ENCODE data around the gene UTP18.
A peak's percentile ranks its signal among the peaks of the same experiment; 100 is the strongest.
"Not testable (repeated sequence)": the region's sequence is repeated elsewhere in the genome, so short reads cannot be mapped to it uniquely, and the experiment has no call there.

Gene UTP18

DNA sequence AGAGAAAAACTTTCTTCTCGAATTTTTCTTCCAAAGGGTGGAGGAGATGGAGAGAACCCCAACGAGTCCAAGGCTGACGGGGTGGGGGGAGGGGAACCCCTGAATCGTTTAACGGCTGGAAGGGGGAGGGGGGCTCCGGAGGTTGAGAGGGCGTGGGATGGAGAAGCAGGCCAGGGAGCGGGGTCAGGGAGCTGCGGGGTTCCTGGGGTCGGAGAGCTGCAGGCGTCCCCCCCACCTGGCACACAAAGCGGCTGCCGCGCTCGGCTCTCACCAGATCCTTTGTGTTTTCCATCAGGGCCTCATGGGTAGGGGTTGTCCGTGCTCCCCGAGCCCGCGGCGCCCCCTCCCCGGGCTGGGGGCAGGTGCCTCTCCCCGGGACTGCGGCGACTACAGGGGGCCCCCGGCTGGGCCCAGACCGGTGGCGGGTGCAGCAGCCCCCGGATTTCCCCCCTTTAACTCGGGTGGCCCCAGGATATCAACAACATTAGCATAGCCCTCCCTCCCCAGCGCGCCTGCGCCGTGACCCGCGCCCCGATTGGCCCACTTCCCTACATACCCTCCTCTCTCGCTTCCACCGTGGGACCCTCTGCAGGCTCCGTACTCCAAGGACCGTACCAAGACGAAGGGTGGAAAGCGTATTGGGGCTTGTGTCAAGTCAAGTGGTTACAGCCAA lies 646 bp upstream of the UTP18 start, which contains the start of gene MBTD1:
Gene MBTD1 (minus strand): TSS at position 486 of the 673 bp plus-strand sequence. CDS start 34,888 bp downstream, outside the sequence.
- peak; percentile 97 for DNase-seq

DNA sequence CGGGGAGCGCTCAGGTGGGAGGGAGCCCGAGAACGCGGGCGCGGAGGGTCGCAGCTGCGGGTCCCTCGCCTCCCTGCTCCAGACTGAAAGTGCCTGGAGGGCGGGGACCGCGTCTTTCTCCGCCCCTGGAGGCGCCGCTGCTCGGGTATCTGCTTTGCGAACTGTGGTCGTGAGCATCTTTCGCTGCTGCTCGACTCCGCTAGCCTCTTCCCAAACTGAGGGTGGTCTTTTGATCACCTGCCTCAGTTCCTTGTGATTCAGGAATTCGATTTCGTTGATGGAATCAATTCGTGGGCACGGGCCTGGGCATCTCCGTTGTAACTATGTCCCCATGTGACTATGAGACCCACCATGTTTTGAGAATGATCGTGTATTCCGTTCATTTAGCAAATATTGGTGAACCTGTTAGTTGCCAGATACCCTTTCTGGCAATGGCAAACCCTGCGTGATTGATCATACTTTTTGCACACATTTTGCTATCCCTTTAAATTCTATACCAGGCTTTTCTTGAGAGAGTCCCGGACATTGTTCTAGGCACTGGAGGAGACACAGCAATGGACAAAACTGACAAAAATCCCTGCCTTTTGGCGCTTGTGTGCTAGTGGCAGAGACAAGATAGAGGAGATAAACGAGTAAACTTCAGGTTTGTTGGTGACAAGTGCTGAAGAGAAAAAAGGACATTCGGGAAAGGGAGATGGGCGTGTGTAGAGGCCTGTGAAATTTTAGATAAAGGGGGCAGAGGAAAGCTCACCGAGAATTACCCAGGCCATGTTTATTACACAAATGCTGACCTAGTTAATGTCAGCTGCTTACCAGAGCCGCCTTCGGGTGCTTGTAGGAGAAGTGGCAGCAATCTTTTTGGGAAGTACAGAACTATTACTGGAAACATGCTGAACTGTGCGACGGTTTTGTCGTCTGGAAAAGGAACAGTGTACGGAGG lies 948 bp downstream of the UTP18 start:
- no peak for DNase-seq

DNA sequence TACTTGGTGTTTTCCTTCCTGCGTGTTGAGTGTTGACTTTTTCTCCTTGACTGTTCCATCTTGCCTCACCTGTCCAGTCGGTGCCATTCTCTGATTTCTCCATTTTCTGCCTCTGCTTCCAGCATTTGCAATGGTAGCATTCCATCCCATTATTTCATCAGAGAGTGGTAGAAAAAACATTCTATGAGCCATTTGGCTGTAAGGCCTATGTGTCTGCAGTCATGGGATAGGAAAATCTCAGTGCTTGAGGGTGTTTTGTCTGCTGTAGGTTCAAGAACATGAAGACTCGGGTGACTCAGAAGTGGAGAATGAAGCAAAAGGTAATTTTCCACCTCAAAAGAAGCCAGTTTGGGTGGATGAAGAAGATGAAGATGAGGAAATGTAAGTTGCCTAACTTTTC lies 2.7 kb downstream of the UTP18 start:
- DNase-seq: no peak

DNA sequence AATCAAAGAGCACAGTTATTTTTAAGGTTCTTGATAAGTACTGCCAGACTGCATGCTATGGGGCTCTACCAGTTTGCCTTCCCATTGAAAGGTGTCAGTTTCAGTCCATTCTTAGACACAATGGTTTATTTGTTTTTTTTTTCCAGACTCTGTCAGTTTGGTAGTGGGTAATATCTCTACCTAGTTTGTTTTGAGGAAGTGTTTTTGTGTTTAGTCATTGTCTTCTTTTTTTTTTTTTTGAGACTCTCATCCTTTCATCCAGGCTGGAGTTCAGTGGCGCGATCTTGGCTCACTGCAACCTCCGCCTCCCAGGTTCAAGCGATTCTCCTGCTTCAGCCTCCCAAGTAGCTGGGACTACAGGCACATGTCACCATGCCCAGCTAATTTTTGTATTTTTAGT lies 4.1 kb downstream of the UTP18 start:
- not testable (repeated sequence) for DNase-seq

DNA sequence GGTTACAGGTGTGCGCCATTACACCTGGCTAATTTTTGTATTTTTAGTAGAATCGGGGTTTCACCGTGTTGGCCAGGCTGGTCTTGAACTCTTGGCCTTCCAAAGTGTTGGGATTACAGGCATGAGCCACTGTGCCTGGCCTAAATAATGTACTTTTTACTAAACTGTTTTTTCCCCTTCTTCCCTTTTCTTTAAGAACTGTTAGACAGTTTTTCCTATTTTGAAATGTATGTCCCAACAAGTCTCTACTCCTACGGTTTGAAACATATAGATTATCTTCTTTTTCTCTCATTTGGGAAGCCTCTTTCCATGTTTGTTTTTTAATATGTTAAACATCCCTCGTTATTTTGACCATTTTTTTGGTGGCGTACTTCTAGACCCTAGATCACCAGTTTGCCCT lies 9.6 kb downstream of the UTP18 start:
- no peak for DNase-seq

DNA sequence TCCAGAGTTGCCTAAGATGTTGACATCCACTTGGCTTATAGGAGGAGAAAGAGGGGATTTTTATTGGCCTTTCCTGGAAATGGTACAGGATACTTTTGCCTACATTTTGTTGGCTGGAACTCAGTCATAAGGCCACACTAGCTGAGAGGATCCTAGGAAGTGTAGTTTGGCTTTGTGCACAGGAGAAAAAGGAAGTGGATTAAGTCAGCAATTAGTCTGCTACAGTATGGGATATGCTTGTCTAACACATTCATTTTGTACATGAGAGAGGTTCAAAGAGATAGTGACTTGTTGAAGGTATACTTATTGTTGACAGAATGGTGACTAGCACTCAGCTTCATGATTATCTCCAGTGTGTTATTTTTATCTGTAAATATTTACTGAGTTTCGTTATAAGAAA lies 10.3 kb downstream of the UTP18 start:
- no peak for DNase-seq

DNA sequence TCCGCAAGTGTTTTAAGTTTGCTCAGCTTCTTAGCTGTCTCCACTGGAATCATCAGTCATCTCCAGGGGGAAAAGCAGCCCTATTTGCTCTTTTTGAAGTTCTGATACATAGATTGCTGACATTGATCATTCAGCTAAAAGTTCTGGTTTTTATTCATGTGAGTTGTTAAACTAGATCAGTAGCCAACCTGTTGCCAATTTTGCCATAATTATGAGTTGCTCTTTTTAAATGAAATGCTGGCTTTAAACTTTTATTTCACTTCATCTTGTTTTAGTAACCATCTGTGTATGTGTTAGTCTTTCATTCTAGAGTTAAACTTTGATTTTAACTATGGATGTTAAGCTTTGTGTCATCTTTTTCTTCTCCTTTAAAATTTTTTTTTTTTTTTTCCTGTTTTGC lies 12.5 kb downstream of the UTP18 start:
- DNase-seq: no peak

DNA sequence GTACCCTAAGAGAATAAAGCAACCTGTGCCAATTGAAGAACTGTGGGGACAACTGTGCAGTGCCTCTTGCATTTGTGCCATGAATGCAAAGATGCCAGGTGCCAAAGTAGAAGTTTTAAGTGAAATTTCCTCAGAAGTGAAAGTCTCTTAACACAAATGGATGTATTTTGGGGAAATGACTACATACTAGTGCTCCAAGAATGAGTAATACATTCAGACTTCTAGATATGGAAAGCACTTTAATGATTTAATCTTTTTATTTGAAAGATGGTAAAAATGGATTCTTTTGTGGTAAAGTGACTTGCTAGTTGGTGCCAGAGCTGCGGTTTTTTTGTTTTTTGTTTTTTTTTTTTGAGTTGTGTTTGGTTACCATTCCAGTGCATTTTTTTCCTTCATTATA lies 15.0 kb downstream of the UTP18 start:
- no peak for DNase-seq

DNA sequence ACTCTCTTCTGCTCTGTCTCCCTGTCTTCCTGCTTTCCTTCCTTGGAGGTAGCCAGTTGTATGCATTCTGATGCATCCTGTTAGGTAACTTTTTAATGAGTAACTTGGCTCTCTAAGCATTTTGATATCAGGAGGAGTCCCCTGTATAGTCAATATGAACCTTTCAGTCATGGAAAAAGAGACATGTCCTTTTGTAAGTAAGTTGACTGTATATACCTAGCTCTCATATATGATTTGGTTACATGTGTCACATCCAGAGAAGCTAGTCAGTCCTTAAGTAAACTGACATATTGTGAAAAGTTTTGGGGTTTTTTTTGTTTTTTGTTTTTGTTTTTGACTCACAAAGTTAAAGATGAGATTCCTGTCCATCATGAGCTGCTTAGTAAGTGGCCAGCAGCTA lies 18.8 kb downstream of the UTP18 start:
- no peak for DNase-seq

DNA sequence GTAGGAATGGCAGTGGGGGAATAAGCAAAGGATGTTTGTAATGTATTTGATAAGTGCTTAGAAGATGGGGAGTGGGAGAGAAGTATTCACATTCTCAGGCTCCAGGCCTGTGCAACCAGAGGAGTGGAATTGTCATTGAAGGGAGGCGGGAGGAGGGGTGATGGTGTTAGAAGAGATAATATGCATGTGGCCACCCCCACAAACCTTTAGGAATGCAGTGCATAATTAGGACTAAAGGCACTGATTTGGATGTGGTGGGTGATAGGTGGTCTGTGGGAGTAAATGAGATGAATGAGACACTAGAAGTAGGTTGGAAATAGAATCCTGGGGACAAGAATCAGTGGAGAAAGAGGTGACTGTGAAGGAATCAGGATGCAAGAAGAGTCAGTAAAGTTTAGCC lies 27.1 kb downstream of the UTP18 start:
- DNase-seq: no peak

DNA sequence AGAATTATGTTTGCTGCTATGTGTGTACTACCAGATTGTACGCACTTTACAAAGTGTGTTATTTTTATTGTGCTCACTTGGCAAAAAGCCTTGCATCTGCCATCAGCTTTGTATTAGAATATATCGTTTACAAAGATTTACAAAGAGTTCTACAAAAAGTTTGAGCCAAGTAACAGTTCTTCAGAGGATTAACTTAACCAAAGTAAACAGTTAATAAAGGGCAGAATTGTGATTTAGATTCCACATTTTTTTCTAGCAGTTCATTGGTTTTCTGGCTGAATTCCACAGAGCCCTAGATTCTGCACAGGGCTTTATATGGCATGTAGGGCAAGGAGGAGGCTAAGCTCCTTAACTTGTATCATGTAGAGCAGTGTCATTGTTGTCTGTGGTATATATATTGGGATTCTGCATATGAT lies 29.4 kb downstream of the UTP18 start:
- DNase-seq: no peak

DNA sequence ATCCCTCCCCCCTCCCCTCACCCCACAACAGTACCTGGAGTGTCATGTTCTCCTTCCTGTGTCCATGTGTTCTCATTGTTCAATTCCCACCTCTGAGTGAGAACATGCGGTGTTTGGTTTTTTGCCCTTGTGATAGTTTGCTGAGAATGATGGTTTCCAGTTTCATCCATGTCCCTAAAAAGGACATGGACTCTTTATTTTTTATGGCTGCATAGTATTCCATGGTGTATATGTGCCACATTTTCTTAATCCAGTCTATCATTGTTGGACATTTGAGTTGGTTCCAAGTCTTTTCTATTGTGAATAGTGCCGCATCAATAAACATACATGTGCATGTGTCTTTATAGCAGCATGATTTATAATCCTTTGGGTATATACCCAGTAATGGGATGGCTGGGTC lies 34.0 kb downstream of the UTP18 start:
- not testable (repeated sequence) for DNase-seq

DNA sequence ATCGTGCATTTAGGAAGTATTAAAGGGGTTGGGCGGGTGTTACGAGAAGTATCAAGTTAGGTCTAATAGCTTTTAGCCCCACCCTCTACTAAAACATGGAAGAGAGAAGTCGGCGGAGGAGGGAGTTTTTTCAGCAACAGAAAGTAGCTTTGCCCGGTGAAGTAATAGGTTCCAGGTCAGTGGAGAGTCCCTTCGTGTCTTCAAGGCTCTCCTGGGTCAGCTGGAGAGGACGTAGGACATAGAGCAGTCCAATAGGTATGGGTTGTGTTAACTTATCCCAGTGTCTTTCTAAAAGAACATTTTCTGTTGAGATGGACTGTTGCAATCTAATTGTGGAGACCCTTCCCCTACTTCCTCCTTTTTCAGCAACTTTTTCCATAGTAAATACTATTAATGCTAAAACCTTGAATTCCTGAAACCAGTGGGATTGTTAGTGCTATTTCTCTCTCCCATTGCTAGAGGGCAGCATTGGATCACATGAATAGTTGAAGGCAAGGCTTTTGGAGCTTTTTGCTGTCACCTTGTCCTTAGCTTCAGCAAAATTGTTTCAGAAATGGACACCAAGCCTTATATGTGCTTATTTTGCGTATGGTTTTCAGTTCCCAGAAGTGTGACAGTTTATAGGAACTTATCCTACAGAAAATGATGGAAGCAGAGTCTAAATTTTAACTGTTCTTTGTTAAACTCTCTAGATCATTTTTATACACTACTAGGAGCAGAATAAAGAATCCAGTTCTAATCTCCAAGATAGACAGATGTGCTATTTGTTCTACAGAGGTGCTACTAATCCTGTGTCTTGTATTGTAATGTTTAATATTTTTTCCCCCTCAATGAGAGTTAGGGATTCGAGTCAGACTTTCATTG lies 38.4 kb downstream of the UTP18 start:
- peak; percentile 30 for DNase-seq

DNA sequence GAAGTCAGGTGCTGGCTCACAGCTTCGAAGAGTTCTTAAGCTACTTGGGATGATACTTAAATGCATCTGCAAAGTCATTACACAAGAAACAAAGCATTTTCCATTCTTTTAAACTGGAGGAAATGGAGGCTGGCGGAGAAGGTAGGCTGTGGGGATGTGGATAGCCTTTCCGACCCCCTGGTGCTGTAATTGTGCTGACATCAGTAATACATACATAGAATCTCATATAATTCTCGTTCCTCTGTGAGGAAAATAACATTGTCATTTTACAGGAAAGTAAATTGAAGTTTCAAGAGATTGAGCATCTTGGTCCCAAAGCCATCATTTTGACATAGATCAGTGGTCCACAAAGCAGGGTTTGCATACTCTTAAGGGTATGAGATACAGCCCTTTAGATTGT lies 39.5 kb downstream of the UTP18 start:
- DNase-seq: no peak

DNA sequence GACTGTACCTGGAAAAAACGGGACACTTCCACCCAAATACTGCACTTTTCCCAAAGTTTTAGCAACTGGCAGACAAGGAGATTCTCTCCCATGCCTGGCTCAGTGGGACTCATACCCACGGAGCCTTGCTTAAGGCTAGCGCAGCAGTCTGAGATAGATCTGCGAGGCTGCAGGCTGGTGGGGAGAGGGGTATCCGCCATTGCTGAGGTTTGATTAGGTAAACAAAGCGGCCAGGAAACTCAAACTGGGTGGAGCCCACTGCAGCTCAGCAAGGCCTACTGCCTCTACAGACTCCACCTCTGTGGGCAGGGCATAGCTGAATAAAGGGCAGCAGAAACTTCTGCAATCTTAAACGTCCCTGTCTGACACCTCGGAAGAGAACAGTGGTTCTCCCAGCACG lies 44.8 kb downstream of the UTP18 start:
- no peak for DNase-seq

DNA sequence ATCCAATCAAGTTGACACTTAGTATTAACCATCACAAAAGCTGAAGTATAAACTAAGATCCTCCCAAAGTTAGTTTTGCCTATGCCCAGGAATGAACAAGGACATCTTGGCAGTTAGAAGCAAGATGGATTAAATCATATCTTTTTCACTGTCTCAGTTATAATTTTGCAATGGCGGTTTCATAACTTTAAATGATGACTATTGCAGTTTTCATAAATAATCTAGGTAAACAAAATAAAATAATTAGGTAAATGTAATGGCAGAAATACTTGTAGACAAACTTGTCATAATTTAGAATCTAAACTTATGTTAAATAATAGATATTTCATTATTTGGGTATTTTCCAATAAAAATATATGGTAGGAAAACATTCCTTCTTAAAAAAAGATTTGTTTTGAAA lies 51.7 kb downstream of the UTP18 start:
- DNase-seq: not testable (repeated sequence)

DNA sequence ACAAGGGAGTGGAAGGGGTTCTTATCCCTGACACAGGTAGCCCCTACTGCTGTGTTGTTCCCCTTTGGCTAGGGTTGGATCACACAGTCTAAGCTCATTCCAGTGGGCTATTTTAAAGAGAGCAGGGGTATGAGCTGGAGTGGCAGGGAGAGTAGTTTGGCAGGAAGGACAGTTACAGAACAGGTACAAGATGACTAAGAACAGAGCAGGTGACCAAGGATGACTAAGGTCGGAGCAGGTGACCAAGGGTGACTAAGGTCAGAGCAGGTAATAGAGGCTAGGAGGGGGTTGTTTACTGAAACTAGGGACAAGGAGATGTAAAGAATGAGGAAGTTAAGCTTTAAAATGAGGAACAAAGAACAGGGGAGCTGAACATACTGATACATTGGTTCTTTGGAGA lies 58.8 kb downstream of the UTP18 start:
- DNase-seq: no peak

DNA sequence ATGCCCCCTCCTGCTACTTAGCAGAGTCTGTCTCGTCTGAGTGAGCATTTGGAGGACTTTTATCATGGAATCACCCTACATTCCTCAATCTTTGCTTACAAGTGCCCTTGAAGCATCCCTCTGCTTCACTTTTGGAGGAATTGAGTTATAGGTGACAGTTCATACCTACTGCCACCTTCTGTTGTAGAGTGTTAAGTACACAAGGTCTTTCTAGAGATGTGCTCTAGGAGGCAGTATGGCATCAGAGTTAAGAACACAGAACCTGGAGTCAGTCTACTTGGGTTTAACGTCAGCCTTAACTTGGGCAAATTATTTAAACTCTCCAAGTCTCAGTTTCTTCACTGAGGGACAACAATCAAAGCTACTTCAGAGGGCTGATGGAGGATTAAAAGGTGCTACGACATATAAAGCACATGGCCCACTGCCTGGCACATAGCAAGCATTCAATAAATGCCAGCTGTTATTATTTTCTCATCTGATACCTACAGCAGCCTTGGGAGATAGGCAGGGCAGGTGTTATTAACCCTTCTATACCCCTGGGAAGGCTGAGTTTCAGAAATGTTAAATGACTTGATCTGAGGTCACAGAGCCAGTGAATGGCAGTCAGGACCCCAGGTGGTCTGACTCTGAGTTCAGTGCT lies 62.2 kb downstream of the UTP18 start:
- DNase-seq: peak; percentile 3

DNA sequence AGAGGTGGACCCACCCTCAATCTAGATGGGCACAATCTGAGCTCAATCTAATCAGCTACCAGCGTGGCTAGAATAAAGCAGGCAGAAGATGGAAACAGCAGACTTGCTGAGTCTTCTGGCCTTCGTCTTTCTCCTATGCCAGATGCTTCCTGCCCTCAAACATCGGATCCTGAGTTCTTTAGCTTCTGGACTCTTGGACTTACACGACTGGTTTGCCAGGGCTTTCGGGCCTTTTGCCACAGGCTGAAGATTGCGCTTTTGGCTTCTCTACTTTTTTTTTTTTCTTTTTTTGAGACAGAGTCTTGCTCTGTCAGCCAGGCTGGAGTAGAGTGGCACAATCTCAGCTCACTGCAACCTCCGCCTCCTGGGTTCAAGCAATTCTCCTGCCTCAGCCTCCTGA lies 65.1 kb downstream of the UTP18 start:
- no peak for DNase-seq

DNA sequence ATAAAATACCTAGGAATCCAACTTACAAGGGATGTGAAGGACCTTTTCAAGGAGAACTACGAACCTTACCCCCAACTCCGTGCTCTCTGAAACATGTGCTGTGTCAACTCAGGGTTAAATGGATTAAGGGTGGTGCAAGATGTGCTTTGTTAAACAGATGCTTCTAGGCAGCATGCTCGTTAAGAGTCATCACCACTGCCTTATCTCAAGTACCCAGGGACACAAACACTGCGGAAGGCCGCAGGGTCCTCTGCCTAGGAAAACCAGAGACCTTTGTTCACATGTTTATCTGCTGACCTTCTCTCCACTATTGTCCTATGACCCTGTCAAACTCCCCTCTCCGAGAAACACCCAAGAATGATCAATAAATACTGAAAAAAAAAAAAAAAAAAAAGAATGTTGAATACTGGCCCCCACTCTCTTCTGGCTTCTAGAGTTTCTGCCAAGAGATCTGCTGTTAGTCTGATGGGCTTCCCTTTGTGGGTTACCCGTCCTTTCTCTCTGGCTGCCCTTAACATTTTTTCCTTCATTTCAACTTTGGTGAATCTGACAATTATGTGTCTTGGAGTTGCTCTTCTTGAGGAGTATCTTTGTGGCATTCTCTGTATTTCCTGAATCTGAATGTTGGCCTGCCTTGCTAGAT lies 70.6 kb downstream of the UTP18 start:
- DNase-seq: not testable (repeated sequence)

DNA sequence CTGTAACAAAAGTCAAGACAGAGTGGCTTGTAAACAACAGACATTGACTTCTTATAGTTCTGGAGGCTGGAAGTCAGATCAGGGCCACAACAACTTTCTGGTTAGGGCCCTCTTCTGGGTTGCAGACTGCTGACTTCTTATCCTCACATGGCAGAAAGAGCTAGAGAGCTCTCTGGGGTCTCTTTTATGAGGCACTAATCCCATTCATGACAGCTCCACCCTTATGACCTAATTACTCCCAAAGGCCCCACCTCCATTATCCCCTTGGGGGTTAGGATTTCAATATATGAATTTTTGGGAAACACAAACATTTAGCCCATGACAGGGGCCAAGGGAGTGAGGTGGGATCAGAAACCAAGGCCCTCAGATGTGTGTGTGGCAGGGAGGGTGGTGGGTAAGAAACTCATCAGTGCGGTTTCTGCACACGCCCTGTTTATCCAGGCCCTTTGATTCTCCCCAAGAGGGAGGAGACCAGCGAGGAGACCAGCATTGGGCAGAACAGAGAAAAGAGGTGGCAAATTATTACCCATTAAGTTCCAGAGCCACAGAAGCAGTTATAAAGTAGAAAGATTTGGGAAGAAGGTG lies 74.8 kb downstream of the UTP18 start:
- no peak for DNase-seq
